ENCODE data around the gene RAB3GAP2.
A peak's percentile ranks its signal among the peaks of the same experiment; 100 is the strongest.

RAB3GAP2 gene

GRCh38 chr1:220129479-220130210 lies 142.6 kb downstream of the RAB3GAP2 start:
- TF ChIP-seq CTCF (IDR thresholded peaks at IDR 0.05; ENCODE audit: insufficient read depth, low read length, poor library complexity, severe bottlenecking) = no peak
- Histone ChIP-seq H3K4me3 (replicated peaks; ENCODE audit: low read depth, low read length) (no peak overlapping the region), H3K36me3 (ENCODE audit: control insufficient read depth, insufficient read depth, low read length) (peaks cover 2% of the 10 kb centered on the region), H3K27me3 (replicated peaks; ENCODE audit: control insufficient read depth, insufficient read depth, low read length) (no peaks in the 10 kb centered on the region)
- no peak for DNase-seq (ENCODE audit: extremely low read depth, insufficient read length)

- H3K36me3 ChIP-seq (ENCODE audit: control insufficient read depth, insufficient read depth, low read length) = no peaks in the 10 kb centered on the region
- TF ChIP-seq CTCF (IDR thresholded peaks at IDR 0.05; ENCODE audit: insufficient read depth, low read length, poor library complexity, severe bottlenecking) = no peak
- no peaks in the 10 kb centered on the region for H3K27me3 ChIP-seq (replicated peaks; ENCODE audit: control insufficient read depth, insufficient read depth, low read length)
- no peak for DNase-seq (ENCODE audit: extremely low read depth, insufficient read length)
- no peak overlapping the region for H3K4me3 ChIP-seq (replicated peaks; ENCODE audit: low read depth, low read length)
Measured at GRCh38 chr1:220127076-220127475, 145.2 kb downstream of the RAB3GAP2 start.

- Histone ChIP-seq H3K36me3 (ENCODE audit: control insufficient read depth, insufficient read depth, low read length) (no peaks in the 10 kb centered on the region), H3K4me3 (replicated peaks; ENCODE audit: low read depth, low read length) (no peak overlapping the region), H3K27me3 (replicated peaks; ENCODE audit: control insufficient read depth, insufficient read depth, low read length) (no peaks in the 10 kb centered on the region)
- DNase-seq (ENCODE audit: extremely low read depth, insufficient read length) = no peak
- TF ChIP-seq CTCF (IDR thresholded peaks at IDR 0.05; ENCODE audit: insufficient read depth, low read length, poor library complexity, severe bottlenecking) = no peak
Measured at GRCh38 chr1:220124542-220124941, 147.7 kb downstream of the RAB3GAP2 start.

GRCh38 chr1:220123889-220124288 lies 148.4 kb downstream of the RAB3GAP2 start:
- TF ChIP-seq CTCF (IDR thresholded peaks at IDR 0.05; ENCODE audit: insufficient read depth, low read length, poor library complexity, severe bottlenecking) = peak; percentile 50
- DNase-seq (ENCODE audit: extremely low read depth, insufficient read length) = no peak

GRCh38 chr1:220123066-220123465 lies 149.2 kb downstream of the RAB3GAP2 start:
- no peaks in the 10 kb centered on the region for H3K36me3 ChIP-seq (ENCODE audit: control insufficient read depth, insufficient read depth, low read length)

More at GRCh38 chr1:220123889-220124288, 148.4 kb downstream of the RAB3GAP2 start:
- Histone ChIP-seq H3K27me3 (replicated peaks; ENCODE audit: control insufficient read depth, insufficient read depth, low read length) (no peaks in the 10 kb centered on the region), H3K4me3 (replicated peaks; ENCODE audit: low read depth, low read length) (no peak overlapping the region), H3K36me3 (ENCODE audit: control insufficient read depth, insufficient read depth, low read length) (no peaks in the 10 kb centered on the region)

More at GRCh38 chr1:220123066-220123465, 149.2 kb downstream of the RAB3GAP2 start:
- H3K27me3 ChIP-seq (replicated peaks; ENCODE audit: control insufficient read depth, insufficient read depth, low read length) = no peaks in the 10 kb centered on the region
- no peak for DNase-seq (ENCODE audit: extremely low read depth, insufficient read length)
- no peak overlapping the region for H3K4me3 ChIP-seq (replicated peaks; ENCODE audit: low read depth, low read length)
- TF ChIP-seq CTCF (IDR thresholded peaks at IDR 0.05; ENCODE audit: insufficient read depth, low read length, poor library complexity, severe bottlenecking) = no peak
